Neural progenitor cell (in vitro differentiated cells): ENCODE results near the gene USP49.

Experiments
- CTCF ChIP-seq: fragments of 200-600 bp; sonication (generic); IDR thresholded peaks from 2 replicates; pipeline ENCODE4 v1.5.1; 2017; ENCODE audit warnings: antibody characterized with exemption, mild to moderate bottlenecking
- EZH2 ChIP-seq: fragments of 200-600 bp; sonication (generic); IDR thresholded peaks from 2 replicates; pipeline ENCODE4 v1.6.1; 2017; ENCODE audit warnings: antibody characterized with exemption, mild to moderate bottlenecking, moderate library complexity
- EZH2phosphoT487 ChIP-seq: fragments of 200-600 bp; sonication (generic); IDR thresholded peaks from 2 replicates; pipeline ENCODE4 v1.6.1; 2017; ENCODE audit warnings: antibody characterized with exemption

- no peak for TF ChIP-seq CTCF
- TF ChIP-seq EZH2: no peak
- TF ChIP-seq EZH2phosphoT487: no peak
Measured at GRCh38 chr6:41784581-41785171, 110.5 kb downstream of the USP49 start.
